Skin epidermis (tissue), 12 donors: Measurements from ENCODE around the gene TIAM1.

Source experiments
- H3K27ac ChIP-seq, 21 experiments: fragments of 200-600 bp; sonication (generic) in 11 of 21; one replicate each; pipeline ENCODE4 v1.5.0; 2020; ENCODE audit warnings: mild to moderate bottlenecking in 3 of 21, inconsistent platforms in 2 of 21, moderate library complexity in 2 of 21
- H3K4me3 ChIP-seq, 7 experiments: fragments of 200-600 bp; sonication (generic) in 2 of 7; one replicate each; pipeline ENCODE4 v1.5.0; 2020; ENCODE audit warnings: inconsistent platforms in 2 of 7, mild to moderate bottlenecking in 2 of 7, moderate library complexity in 1 of 7

TIAM1 gene

DNA sequence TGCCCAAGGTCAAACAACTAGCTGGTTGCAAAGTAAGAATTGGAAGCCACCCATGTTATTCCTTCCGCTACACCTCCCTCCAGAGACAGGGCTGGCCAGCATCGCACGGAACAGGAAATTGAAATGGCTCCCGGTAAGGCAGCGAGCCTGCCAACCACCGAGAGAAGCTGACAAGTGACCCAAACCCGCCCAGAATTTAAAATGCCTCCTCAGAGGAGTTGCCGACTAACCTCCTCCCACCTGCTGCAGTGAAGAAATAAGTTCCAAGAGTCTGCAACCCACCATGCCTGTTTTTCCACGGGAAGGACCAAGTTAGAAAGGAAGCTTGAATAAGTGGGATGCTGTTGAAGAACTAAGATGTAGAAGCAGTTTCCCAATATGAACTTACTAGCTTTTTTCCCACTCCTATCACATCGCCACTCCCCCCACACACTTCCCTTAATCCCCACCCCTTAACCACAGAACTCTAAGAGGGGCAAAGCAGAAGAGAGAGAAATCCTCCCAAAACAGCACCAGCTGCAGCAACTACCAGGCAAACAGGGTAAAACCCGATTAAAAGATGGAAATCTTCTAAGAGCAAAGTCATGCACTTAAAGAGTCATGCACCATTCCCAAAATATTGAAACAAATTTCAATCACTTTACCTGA is 78.6 kb downstream of the TIAM1 start:
- H3K27ac ChIP-seq: no peak overlapping the region
- no peak overlapping the region for H3K4me3 ChIP-seq

DNA sequence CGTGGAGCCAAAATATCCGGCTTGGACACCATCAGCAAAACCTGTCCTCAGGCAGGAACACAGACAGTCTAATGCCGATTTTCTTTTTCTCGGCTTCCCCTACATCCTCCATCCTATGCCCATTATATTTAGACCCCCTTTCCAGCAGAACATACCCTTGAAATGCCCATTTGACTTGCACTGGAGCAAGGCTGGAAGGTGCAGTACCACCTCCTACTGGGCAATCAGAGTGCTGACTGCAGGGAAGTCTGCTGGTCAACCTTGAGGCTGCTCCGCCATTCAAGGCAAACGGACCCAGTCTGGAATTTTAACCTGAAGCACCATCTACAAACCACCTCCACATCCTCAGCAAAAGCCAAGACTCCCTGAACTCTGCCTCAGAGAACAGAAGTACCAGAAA is 79.5 kb downstream of the TIAM1 start:
- no peak overlapping the region for H3K27ac ChIP-seq
- H3K4me3 ChIP-seq: no peak overlapping the region

DNA sequence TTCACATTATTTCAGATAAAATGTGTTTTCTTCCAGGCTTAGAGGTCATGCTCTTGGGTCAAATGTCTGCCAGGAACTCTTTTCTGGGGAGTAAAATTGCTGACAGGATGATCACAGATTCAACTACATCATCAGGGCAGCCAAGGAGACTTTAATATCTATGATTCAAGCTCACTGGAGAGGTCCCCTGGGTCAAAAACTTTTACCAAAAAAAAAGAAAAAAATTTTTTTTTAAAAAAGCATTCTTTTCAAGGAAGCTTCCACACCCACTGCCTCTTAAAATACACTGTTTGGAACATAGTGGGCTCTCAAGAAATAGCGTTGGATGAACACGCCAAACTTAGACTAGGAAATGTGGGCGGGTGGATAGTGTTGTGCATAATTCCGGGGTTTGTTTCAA is 81.3 kb downstream of the TIAM1 start:
- H3K4me3 ChIP-seq: no peak overlapping the region
- H3K27ac ChIP-seq: no peak overlapping the region

DNA sequence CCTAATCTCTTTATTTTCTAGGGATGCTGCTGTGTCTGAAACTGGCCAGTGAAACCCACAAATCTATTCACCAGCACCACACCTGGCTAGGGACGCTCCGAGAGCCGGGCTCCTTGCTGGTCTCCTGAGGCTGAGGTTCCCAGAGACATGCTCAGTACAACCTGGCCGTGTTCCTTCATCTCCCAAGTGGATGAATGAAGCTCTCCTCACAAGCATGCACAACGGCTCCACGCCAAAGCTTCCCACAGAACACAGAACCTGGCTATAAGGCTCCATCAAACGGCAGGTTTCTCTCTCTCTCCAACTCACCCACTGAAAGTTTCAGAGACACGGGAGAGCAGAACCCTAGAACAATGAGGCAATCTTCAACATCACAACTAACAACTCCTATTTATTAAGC is 82.3 kb downstream of the TIAM1 start:
- Histone ChIP-seq H3K4me3 (no peak overlapping the region), H3K27ac (no peak overlapping the region)

DNA sequence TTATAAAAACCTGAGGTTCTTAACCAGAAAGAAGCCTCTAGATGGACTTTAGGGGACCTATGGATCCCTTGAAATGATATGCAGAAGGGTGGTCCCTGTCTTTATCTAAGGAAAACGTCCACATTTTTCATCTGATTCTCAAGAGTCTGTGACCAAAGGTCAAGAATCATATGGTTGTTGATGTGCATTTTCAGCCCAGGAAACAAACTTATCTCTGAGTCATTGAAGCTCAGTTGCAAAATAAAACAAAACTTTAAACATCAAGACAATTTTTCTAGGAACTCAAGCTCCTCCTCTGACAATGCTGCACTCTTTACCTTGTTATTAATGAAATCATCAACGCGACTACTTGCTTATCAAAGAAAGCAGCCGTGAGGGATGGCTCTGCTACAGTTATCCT is 83.3 kb downstream of the TIAM1 start:
- H3K4me3 ChIP-seq: no peak overlapping the region
- no peak overlapping the region for H3K27ac ChIP-seq

DNA sequence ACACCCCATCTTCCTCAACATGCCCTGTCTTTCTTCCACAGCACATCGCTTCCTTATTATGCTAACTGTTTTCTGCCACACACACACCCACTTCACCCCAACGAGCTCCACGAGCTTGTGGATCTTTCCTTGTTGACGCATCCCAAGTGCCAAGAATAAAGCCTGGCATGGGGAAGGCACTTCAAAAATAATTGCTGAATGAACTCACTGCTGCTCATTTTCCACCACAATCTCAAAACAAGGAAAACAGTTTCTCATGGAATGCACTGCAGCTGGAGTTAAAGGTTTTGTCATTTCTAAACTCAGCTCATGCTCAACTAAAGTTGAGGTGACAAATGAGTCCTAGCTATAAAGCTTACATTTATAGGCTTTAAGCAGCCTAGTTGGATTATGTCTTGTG is 86.0 kb downstream of the TIAM1 start:
- H3K27ac ChIP-seq: no peak overlapping the region
- no peak overlapping the region for H3K4me3 ChIP-seq

DNA sequence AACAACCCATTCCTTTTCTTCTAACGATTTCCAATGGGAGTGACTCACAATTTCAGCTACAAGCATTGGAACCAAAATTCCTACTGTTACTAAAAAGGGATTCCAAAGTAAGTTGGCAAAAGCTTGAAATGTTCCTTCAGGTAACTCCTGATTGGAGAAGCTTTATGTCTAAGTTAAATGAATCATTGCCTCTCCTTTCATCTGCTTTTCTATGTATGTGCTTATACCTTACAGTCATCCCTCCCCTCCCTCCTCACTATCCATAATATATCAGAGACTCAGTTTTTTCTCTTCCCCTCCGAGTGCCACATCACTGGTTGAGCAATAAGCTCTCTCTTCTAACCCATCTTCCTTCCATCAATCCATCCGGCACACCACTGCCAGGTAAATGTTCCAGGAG is 86.8 kb downstream of the TIAM1 start:
- Histone ChIP-seq H3K4me3 (no peak overlapping the region), H3K27ac (no peak overlapping the region)

DNA sequence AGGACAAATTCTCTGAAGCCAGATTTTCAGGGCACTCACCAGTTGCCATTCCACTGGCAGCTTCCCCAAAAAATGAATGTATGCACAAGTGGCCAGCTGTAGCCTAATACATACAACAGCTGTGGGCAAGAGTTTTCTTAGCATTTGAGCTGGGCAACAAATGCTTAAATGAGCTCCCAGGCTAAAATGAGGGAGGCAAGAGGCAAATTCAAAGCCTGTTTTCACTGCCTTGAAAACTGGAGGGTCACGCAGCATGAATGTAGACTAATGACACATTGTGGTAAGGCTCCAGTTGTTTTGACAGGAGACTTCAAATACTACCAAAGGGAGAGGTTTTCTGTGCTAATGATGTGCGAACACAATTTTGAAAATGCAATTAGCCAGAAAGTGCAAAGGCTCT is 88.2 kb downstream of the TIAM1 start:
- Histone ChIP-seq H3K4me3 (no peak overlapping the region), H3K27ac (no peak overlapping the region)

DNA sequence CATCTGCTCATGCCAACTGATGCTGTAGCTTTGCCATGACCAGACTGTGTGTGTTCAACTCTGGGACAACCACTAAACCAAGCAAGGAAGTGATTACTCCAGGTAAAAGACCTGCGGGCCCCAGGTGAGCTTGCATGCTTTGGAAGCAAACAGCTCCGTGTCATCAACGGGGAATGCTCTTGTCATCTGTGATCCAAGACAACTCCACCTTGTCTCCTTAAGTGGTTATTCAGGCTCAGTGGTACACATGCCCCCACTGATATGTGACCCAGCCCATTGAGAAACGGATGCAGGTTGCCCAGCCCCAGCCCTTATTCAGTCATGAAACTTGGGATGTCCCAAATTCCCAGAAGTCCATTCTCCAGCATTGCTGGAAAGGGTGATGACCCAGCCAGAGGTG is 89.0 kb downstream of the TIAM1 start:
- Histone ChIP-seq H3K27ac (no peak overlapping the region), H3K4me3 (no peak overlapping the region)

DNA sequence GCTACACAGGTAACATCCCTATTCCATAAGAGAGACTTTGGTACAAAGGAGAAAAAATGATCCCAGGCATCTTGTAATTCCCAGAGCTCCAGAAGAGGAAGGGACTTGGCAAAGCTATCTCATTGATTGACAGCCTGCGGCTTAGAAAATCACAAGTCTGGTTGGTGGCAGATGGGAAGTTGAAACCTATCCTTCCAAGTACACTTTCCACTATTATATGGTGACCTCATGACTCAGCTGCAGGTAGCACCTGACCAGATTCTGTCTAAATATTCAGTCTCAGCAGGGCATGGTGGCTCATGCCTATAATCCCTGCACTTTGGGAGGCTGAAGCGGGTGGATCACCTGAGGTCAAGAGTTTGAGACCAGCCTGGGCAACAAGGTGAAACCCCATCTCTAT is 89.9 kb downstream of the TIAM1 start:
- Histone ChIP-seq H3K4me3 (no peak overlapping the region), H3K27ac (peak overlapping the region in 1 of 21 experiments; percentile 31)

DNA sequence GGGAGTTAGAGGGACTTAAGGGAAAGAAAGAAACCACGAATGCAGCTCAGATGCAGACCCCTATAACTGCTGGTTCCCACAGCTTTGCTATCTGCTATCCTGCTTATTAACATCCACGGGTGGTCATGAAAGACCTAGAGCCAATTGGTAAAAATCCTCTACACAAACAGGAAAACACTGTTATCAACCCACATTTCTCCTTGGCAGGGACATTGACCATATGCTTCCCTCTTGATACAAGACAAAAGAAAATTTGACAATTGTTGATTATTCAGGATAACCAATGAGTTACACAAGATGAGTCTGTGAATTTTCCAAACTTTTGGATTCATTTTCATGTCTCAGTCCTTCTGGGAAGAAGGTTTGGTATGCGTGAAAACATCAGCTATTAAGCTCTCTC is 90.4 kb downstream of the TIAM1 start:
- peak overlapping the region in 1 of 21 experiments; percentile 31 for H3K27ac ChIP-seq
- H3K4me3 ChIP-seq: no peak overlapping the region

DNA sequence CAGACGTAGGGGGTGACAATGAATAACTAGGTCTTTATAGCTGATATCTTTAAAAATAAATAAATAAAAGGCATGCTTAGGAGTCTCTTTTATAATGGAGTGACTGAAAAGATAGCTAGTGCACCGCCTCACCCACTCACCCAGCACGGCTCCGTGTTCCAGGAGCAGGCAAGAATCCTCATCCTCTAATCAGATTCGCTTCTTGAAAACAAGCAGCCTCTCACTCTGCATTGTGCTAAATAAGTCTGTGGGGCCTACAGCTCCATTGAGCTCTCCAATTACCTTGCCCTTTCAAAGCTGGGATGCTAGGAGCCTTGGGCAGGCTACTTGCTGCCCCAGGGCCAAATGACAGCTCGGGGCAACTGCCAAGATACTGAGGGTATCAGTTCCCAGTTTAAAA is 91.5 kb downstream of the TIAM1 start:
- Histone ChIP-seq H3K4me3 (no peak overlapping the region), H3K27ac (peak overlapping the region in 1 of 21 experiments; percentile 15)

DNA sequence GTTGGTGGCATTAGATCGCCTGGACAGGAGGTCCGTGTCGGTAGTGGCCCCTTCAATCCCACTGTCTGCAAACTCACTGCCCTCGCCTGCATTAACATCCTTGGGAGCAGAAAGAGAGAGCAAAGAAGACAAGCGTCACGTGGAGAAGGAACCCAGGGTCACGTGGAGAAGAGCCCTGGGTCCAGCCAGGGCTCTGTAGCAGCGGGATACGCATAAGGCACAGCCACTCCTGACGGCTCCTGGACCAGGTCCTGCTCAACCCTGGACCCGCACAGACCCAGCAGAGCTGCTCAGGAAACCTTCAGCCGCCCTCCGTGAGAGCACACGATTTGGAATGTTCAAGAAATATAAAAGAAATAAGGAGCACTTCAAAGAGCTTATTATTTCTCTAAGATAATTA is 92.0 kb downstream of the TIAM1 start:
- Histone ChIP-seq H3K4me3 (no peak overlapping the region), H3K27ac (peak overlapping the region in 1 of 21 experiments; percentile 41)

DNA sequence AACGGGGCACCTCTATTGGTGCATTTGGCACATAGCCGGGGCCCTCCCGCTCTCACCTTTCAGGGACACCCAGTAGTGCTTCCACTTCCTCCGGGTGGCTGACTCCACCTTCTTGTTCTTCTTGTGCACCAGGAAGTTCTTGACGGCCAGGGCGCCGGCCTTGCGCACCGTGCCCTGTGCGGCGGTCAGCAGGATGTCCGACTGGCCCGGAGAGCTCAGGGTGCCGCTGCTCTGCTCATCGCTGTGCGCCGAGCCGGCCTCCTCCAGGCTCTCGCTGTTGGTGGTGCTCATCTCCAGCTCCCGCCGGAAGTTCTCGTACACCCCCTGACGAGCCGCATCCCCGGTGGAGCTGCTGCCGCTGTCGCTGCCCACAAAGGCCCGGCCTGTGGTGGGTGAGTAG is 92.4 kb downstream of the TIAM1 start:
- Histone ChIP-seq H3K27ac (peak overlapping the region in 1 of 21 experiments; percentile 41), H3K4me3 (no peak overlapping the region)

DNA sequence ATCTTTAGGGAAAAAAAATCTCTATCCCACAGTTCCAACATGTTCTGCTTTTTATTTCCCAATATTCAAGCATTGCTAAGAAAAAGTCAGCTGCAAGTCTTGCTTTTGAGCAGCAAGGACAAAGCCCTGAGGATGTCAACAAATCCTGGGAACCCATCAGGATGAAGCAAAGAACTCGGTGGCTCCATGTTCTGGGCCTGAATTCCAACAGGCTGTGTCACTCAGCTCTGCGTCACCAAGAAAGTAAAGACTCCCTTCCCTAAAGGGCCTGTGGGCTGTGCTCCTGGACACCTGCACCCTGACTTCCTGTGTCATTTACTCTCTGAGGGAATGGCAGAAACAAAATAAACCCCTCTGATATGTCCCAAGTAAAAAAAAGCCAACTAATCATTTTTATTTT is 95.5 kb downstream of the TIAM1 start:
- no peak overlapping the region for H3K4me3 ChIP-seq
- H3K27ac ChIP-seq: no peak overlapping the region

DNA sequence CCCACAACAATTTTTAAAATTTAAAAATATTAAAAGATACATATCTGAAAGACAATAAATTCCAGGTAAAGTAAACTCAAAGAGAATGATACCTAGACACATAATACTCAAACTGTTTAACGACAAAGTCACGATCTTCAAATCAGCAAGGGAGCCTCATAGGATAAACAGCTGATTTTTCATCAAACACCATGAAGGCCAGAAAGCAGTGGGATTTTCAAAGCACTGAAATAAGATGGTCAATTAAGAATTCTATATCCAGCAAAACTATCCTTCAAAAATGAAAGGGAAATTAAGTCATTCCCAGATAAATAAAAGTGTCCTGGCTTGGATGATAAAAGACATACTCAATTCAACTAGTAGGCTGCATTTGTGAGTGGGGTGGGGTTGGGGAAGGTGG is 100.5 kb downstream of the TIAM1 start:
- Histone ChIP-seq H3K27ac (no peak overlapping the region), H3K4me3 (no peak overlapping the region)

DNA sequence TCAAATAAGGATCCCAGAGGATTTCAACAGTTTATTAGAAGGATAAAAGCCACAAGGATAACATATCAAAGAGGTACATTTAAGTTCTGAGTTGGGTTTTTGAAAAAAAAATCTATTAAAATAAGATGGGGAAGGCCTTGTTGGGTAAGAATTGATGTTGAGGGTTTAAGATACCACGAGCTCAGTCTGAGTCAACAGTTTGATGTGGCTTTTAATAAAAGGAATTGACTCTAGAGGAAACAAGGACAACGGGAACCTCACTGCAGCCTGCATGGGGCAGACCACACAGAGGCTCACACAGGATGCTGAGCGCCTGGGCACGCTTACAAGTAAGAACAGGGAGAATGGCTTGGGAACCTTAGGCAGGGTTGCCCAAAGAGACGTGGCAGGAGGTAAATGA is 107.5 kb downstream of the TIAM1 start:
- no peak overlapping the region for H3K4me3 ChIP-seq
- H3K27ac ChIP-seq: no peak overlapping the region

DNA sequence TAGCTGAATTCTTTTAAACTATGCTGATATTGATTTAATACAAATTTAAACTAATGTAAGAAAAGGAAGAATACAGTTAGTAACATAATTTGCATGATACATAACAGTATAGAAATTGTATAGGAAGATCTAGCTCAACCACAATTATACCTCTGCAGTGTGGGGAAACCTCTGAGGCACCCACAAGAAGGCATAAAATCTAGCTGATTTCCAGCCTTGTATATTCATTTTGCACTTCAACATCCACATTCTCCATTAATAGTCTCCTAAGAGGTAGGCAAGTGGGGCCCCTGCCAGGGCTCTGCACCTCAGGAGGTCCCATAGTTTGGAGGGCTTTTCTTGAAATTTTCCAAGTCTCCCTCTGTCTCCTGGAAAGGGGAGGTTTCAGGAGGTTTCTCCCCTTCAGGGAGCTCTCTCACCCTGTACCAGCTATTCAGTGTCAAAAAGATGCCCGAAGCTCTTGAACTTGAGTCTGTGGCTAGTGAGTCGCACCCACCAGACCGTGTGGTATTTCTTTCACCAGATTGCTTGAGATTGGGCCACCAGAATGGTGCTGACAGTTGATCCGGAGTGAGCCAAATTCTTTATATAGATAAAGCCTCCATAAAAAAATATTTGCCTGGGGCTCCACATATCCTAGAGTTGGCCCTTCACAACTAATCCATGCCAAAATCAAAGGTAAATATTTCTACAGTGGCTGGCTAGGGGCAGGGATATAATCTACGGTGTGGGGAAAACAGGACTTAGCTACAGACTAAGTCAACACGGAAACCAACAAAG is 108.2 kb downstream of the TIAM1 start:
- no peak overlapping the region for H3K27ac ChIP-seq
- H3K4me3 ChIP-seq: no peak overlapping the region

DNA sequence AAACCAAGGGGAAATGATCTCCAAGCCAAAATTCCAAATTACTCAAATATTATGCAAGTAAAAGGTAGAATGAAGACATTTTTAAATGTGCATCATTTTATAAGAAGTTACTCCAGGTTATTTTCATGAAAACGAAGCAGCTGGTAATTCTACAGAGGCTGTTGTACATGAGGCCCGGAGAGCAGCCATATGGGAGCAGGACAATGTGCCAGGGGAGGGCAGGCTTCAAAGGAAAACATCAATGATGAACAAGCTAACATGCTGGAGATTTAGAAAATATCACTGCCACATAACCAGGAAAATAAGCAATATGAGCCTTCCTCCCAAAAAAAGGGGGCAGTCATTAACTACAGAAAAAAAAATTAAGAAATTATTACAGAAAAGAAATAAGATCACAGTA is 109.1 kb downstream of the TIAM1 start:
- H3K27ac ChIP-seq: no peak overlapping the region

DNA sequence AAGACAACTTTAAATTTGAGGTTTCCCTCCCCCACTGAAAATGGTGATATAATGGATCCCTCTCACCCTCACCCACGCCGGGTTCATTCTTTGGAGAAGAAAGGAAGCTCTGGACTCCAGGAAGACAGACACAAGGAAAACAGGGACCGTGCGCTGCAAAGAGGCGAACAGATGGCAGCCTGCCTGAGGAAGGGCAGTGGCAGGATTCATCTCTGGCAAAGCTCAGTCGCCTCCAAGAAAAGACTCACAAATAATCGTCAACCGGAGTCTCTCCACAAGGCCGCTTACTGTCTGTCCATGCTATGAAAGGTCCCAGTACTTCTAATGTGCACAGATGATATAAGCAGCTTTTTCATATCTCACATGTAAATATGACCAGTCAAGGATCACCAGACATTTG is 110.3 kb downstream of the TIAM1 start:
- Histone ChIP-seq H3K4me3 (no peak overlapping the region), H3K27ac (no peak overlapping the region)

More for the DNA sequence above, 109.1 kb downstream of the TIAM1 start:
- no peak overlapping the region for H3K4me3 ChIP-seq

DNA sequence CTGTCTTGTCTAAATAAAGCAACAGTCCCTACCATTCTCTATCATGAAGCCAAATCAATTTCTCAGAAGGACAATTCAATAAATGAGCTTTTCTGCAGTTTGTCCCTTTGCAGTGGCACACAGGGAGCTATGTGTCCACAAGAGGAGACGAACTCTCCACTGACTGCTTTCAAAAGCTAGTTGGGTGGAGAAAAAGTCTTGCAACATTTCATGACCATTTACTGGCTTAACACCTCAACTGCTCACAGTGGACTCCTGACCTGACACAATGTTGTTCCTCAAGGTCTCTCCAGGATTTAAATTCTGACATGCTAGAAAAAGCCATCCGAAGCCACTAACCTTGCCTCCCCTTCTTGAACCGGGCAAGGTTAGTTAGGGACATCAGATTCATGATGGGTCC is 111.7 kb downstream of the TIAM1 start:
- no peak overlapping the region for H3K4me3 ChIP-seq

DNA sequence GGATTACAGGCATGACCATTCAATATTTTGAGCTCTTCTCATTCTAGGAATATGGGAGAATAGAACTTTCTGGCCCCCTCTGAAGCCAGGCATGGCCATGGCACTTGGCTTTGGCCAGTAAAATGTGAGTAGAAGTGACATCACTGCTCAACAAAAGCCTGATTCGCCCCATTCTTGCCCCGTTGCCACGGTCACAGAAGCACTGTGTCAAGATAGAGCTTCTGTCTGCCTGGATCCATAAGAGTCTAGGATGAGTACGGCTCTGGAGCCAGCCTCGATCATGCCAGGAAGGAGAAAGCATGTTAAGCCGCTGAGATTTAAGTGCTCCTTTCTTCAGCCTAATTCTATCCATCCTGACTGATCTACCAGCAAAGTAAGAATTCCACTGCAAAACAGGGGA is 113.1 kb downstream of the TIAM1 start:
- Histone ChIP-seq H3K27ac (no peak overlapping the region), H3K4me3 (no peak overlapping the region)

More for the DNA sequence above, 111.7 kb downstream of the TIAM1 start:
- H3K27ac ChIP-seq: no peak overlapping the region
